ENCODE data around the gene ZFYVE28.

The ZFYVE28 gene

GRCh38 chr4:2415213-2415612 is 3.2 kb downstream of the ZFYVE28 start:
- TF ChIP-seq CTCF (IDR thresholded peaks at IDR 0.05; ENCODE audit: low read depth, low read length, missing control alignments): no peak
- H3K4me3 ChIP-seq (ENCODE audit: low read depth, low read length): no peak overlapping the region
- in situ Hi-C loops (cut with HindIII; ENCODE audit: low sequenced_read_pairs): no loop called here
- no peak for DNase-seq (ENCODE audit: low read depth)

- TF ChIP-seq CTCF (IDR thresholded peaks at IDR 0.05; ENCODE audit: low read depth, low read length, missing control alignments): no peak
- H3K4me3 ChIP-seq (ENCODE audit: low read depth, low read length): no peak overlapping the region
- in situ Hi-C loops (cut with HindIII; ENCODE audit: low sequenced_read_pairs): no loop called here
- DNase-seq (ENCODE audit: low read depth): no peak
These were observed 4.4 kb downstream of the ZFYVE28 start for GRCh38 chr4:2413821-2414610.

DNA sequence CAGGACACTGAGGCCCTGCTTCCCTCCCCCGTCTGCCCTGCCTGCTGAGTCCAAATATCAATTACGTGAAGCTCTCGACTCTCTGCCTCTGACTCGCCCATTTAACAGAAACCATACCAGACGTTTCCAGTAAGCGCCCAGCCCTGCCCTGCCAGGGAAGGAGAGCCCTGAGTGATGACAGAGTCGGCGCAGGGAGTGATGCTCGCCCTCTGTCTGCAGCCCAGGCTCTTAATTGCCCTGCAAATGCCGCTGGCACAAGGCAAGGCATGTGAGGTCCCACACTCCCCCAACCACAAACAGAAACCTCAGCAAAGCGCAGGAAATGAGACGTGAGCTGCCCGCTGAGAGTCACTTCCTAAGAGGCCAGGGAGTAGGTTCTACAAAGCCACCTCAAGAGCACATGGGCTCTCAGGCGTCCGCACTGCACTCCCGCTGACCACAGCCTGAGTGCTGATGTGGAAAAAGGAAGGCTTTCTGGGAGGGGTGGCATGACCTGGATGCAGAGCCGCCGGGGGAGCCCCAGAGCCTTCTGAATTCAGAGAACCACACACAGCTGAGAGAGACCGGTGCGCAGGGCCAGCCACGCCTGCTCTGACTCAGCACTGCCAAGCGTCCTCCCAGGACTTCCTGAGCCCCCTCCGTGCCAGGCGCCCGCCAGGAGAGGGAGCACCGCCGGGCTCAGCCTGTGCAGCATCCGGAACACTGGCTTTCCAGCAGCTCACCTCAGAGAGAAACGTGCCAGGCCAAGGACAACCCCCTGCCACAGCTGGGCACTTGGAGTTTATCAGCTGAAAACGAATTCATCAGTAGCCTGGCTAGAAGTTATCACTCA is 5.3 kb downstream of the ZFYVE28 start:
- in situ Hi-C loops (cut with HindIII; ENCODE audit: low sequenced_read_pairs): no loop called here
- TF ChIP-seq CTCF (IDR thresholded peaks at IDR 0.05; ENCODE audit: low read depth, low read length, missing control alignments): peak; percentile 62
- peak overlapping the region; percentile 6 for H3K4me3 ChIP-seq (ENCODE audit: low read depth, low read length)
- DNase-seq (ENCODE audit: low read depth): peak; percentile 94

GRCh38 chr4:2412534-2412884 is 5.9 kb downstream of the ZFYVE28 start:
- no peak for TF ChIP-seq CTCF (IDR thresholded peaks at IDR 0.05; ENCODE audit: low read depth, low read length, missing control alignments)
- in situ Hi-C loops (cut with HindIII; ENCODE audit: low sequenced_read_pairs): no loop called here
- no peak overlapping the region for H3K4me3 ChIP-seq (ENCODE audit: low read depth, low read length)
- no peak for DNase-seq (ENCODE audit: low read depth)

DNA sequence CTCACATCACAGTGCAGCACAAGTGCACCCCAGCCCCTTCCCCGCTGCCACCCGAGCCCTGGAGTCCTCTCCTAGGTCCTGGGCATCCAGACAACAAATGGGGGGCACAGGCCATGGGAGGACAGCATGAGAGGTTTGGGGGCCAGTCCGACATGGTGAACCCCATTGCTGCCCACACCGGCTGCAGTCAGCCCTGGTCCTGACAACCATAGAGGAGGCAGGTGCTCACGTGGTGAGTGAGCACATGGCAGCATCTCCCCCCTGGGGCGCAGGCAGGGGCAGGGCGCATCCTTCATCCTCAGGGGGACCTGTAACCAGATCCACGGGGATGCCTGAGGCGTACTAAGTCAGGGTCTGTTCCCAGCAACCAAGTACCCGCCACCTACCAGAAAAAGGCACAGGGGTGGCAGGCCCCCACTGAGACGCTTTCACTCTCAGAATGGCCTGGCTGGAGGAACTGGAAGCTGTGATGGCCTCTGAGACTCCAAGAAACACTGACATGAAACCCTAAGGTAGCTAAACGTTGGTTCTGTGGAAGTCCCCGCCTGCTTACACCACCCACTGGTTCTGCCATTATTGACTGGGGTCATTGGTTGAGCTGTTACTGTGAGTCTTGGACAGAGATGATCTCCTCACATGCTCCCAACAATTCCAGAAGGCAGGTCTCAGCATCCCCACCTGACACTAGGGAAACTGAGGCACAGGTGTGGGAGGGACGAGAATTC is 6.5 kb downstream of the ZFYVE28 start:
- in situ Hi-C loops (cut with HindIII; ENCODE audit: low sequenced_read_pairs): no loop called here
- H3K4me3 ChIP-seq (ENCODE audit: low read depth, low read length): no peak overlapping the region
- TF ChIP-seq CTCF (IDR thresholded peaks at IDR 0.05; ENCODE audit: low read depth, low read length, missing control alignments): no peak
- DNase-seq (ENCODE audit: low read depth): no peak

DNA sequence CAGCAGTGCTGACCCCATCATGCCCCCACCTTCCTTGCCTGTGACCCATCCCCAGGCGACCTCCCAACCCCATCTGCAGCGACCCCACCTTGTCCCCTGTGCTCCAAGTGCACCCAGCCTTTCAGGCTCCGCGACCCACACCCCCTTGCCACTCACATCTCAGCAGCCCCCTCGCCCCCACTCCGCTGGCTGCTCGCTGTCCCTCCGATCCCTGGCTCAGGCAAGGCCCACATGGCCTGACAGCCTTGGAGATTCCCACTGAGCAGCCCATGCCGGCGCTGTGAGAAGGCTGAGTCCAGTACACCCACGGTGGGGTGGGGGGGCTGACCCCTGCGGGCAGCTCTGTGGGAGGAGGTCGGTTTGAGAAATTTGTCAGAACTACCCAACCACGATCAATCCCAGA is 9.1 kb downstream of the ZFYVE28 start:
- H3K4me3 ChIP-seq (ENCODE audit: low read depth, low read length): no peak overlapping the region
- TF ChIP-seq CTCF (IDR thresholded peaks at IDR 0.05; ENCODE audit: low read depth, low read length, missing control alignments): no peak
- no peak for DNase-seq (ENCODE audit: low read depth)
- in situ Hi-C loops (cut with HindIII; ENCODE audit: low sequenced_read_pairs): no loop called here
